Measurements from ENCODE around the gene VMP1.

- TF ChIP-seq CTCF (IDR thresholded peaks at IDR 0.05; ENCODE audit: insufficient read depth, low read length) (no peak), POLR2AphosphoS5 (IDR thresholded peaks at IDR 0.05; ENCODE audit: low read depth) (peak; percentile 49)
These were observed 10.7 kb upstream of the VMP1 start for GRCh38 chr17:59696682-59697277.
